Testis (tissue), 3 donors: ENCODE measurements around the gene SLC25A21. TPM values are rescaled to one million over a fixed set of nuclear protein-coding genes. Genes with fewer than 3 reads are reported as not detected.

ENCODE experiments used
- DNase-seq: peaks from one replicate; pipeline ENCODE4 v3.0.0-alpha.2; 2019
- H3K27ac ChIP-seq, 2 donors: fragments of 200-600 bp; sonication (generic); one replicate each; pipeline ENCODE4 v1.5.1; 2019
- H3K27me3 ChIP-seq: fragments of 200-600 bp; sonication (generic); one replicate; pipeline ENCODE4 v1.5.1; 2019
- H3K36me3 ChIP-seq: fragments of 200-600 bp; sonication (generic); one replicate; pipeline ENCODE4 v1.5.1; 2017; ENCODE audit warnings: low read depth; ENCODE audit errors: missing control alignments
- H3K4me1 ChIP-seq: fragments of 200-600 bp; sonication (generic); one replicate; pipeline ENCODE4 v1.5.1; 2019
- H3K4me3 ChIP-seq, 2 donors: fragments of 200-600 bp; sonication (generic); one replicate each; pipeline ENCODE4 v1.5.1; 2017 to 2019
- H3K9me3 ChIP-seq: fragments of 200-600 bp; sonication (generic); one replicate; pipeline ENCODE4 v1.5.1; 2017
- CTCF ChIP-seq, 3 experiments: fragments of 450-650 bp in 2 of 3; fragments of 200-600 bp in 1 of 3; sonication (generic) in 1 of 3; IDR thresholded peaks; one replicate each; pipeline ENCODE4 v1.5.1; 2016 to 2019; ENCODE audit warnings: antibody characterized with exemption in 3 of 3, mild to moderate bottlenecking in 2 of 3, moderate library complexity in 1 of 3
- POLR2A ChIP-seq: fragments of 450-650 bp; IDR thresholded peaks from one replicate; pipeline ENCODE4 v1.6.1; 2017; ENCODE audit warnings: antibody characterized with exemption, mild to moderate bottlenecking, moderate library complexity
- WGBS, 2 donors: methylation state at CpG; one replicate each; pipeline ENCODE4 v1.1.5; 2018; 5-methylcytosine and 5-hydroxymethylcytosine counted together
- intact Hi-C: fragments of 100-400 bp; cut with DNase I; formaldehyde crosslinking; loops from one replicate; pipeline ENCODE4 v1.15.1; 2023; ENCODE audit warnings: low total_unique reads
- polyA plus RNA-seq: library from polyadenylated mRNA; stranded (reverse); fragments of 350-450 nt; fragmentation: Illumina TruSeq; extraction: RNeasy Lipid Tissue Mini Kit (QIAGEN cat#74804); gene quantifications from one replicate; pipeline ENCODE4 v1.2.3, GENCODE V29; 2014; ENCODE audit warnings: low read depth, low replicate concordance; ENCODE audit not compliant: insufficient read depth
- total RNA-seq, 2 donors: library from RNA; depleted of rRNA; stranded (reverse); fragments of >200 nt; gene quantifications; one replicate each; pipeline ENCODE4 v1.2.3, GENCODE V29; 2016

SLC25A21 gene
- total and polyA plus RNA-seq, 3 donors from 2014 or later, result 4.4 to 16.0 (median 13.6) TPM

GRCh38 chr14:37179896-37180502 lies 7.6 kb upstream of the SLC25A21 start:
- Histone ChIP-seq H3K36me3 (no peaks in the 10 kb centered on the region), H3K27ac (no peak overlapping the region), H3K4me3 (no peak overlapping the region), H3K27me3 (no peaks in the 10 kb centered on the region), H3K4me1 (peaks cover 9% of the 10 kb centered on the region), H3K9me3 (no peaks in the 10 kb centered on the region)
- TF ChIP-seq POLR2A, result no peak
- TF ChIP-seq CTCF (IDR thresholded peaks at IDR 0.05), result no peak
- 91 to 93% methylated on average over 4 of the region's 4 CpGs for WGBS, 2 donors
- intact Hi-C loops, result no loop called here
- no peak for DNase-seq

- peak overlapping the region; percentile 95 to 98 for H3K27ac ChIP-seq
- peak; percentile 29 for DNase-seq
These were observed 669 bp upstream of the SLC25A21 start for GRCh38 chr14:37172936-37173614.

GRCh38 chr14:37171678-37172023 lies 755 bp downstream of the SLC25A21 start:
- H3K27ac ChIP-seq, result peak overlapping the region; percentile 95 to 98
- no peaks in the 10 kb centered on the region for H3K36me3 ChIP-seq
- no peak for DNase-seq
- intact Hi-C loops, result no loop called here
- peaks cover 27% of the 10 kb centered on the region for H3K4me1 ChIP-seq
- no peaks in the 10 kb centered on the region for H3K9me3 ChIP-seq
- no peak for TF ChIP-seq CTCF (IDR thresholded peaks at IDR 0.05)
- no peak for TF ChIP-seq POLR2A
- H3K27me3 ChIP-seq, result no peaks in the 10 kb centered on the region
- H3K4me3 ChIP-seq, result peak overlapping the region; percentile 83 to 91
- 2 to 3% methylated on average over 6 of the region's 6 CpGs for WGBS, 2 donors

More at GRCh38 chr14:37172936-37173614, 669 bp upstream of the SLC25A21 start:
- H3K4me1 ChIP-seq, result peaks cover 19% of the 10 kb centered on the region
- H3K4me3 ChIP-seq, result peak overlapping the region; percentile 83 to 91
- WGBS, 2 donors, result 37 to 53% methylated on average over 5 of the region's 5 CpGs
- TF ChIP-seq CTCF (IDR thresholded peaks at IDR 0.05), result no peak
- TF ChIP-seq POLR2A, result no peak
- intact Hi-C loops, result no loop called here
- no peaks in the 10 kb centered on the region for H3K27me3 ChIP-seq
- H3K36me3 ChIP-seq, result no peaks in the 10 kb centered on the region
- no peaks in the 10 kb centered on the region for H3K9me3 ChIP-seq

GRCh38 chr14:37170993-37171392 lies 1.4 kb downstream of the SLC25A21 start:
- 55 to 62% methylated on average over 10 of the region's 10 CpGs for WGBS, 2 donors
- Histone ChIP-seq H3K4me3 (no peak overlapping the region), H3K36me3 (no peaks in the 10 kb centered on the region), H3K27ac (no peak overlapping the region), H3K4me1 (peaks cover 27% of the 10 kb centered on the region), H3K27me3 (no peaks in the 10 kb centered on the region), H3K9me3 (no peaks in the 10 kb centered on the region)
- DNase-seq, result no peak
- no peak for TF ChIP-seq CTCF (IDR thresholded peaks at IDR 0.05)
- TF ChIP-seq POLR2A, result no peak
- intact Hi-C loops, result no loop called here

GRCh38 chr14:37170237-37170636 lies 2.2 kb downstream of the SLC25A21 start:
- no peaks in the 10 kb centered on the region for H3K9me3 ChIP-seq
- intact Hi-C loops, result no loop called here
- peak overlapping the region; percentile 7 to 8 for H3K27ac ChIP-seq
- DNase-seq, result no peak
- peaks cover 20% of the 10 kb centered on the region for H3K4me1 ChIP-seq
- 86 to 87% methylated on average over 8 of the region's 8 CpGs for WGBS, 2 donors
- H3K36me3 ChIP-seq, result no peaks in the 10 kb centered on the region
- TF ChIP-seq POLR2A, result no peak
- no peak for TF ChIP-seq CTCF (IDR thresholded peaks at IDR 0.05)
- no peaks in the 10 kb centered on the region for H3K27me3 ChIP-seq
- no peak overlapping the region for H3K4me3 ChIP-seq
